ENCODE results near the gene ERICH2.

Gene ERICH2

GRCh38 chr2:170821531-170822289 lies 51.5 kb downstream of the ERICH2 start:
- Histone ChIP-seq H3K27me3 (ENCODE audit: control insufficient read depth, insufficient read depth, low read length) (peaks cover 71% of the 10 kb centered on the region), H3K9ac (ENCODE audit: low read length) (no peak overlapping the region), H3K4me1 (ENCODE audit: control insufficient read depth, insufficient read depth, low read length) (peaks cover 15% of the 10 kb centered on the region), H3K36me3 (ENCODE audit: control insufficient read depth, insufficient read depth, low read length) (no peaks in the 10 kb centered on the region), H3K4me3 (ENCODE audit: low read length) (peak overlapping the region; percentile 41), H3K27ac (ENCODE audit: low read depth, low read length) (no peak overlapping the region)

GRCh38 chr2:170822290-170823087 lies 52.3 kb downstream of the ERICH2 start:
- no peak overlapping the region for H3K9ac ChIP-seq (ENCODE audit: low read length)
- peaks cover 73% of the 10 kb centered on the region for H3K27me3 ChIP-seq (ENCODE audit: control insufficient read depth, insufficient read depth, low read length)
- H3K36me3 ChIP-seq (ENCODE audit: control insufficient read depth, insufficient read depth, low read length), result no peaks in the 10 kb centered on the region
- H3K4me3 ChIP-seq (ENCODE audit: low read length), result peak overlapping the region; percentile 33
- no peak overlapping the region for H3K27ac ChIP-seq (ENCODE audit: low read depth, low read length)
- peaks cover 12% of the 10 kb centered on the region for H3K4me1 ChIP-seq (ENCODE audit: control insufficient read depth, insufficient read depth, low read length)

DNA sequence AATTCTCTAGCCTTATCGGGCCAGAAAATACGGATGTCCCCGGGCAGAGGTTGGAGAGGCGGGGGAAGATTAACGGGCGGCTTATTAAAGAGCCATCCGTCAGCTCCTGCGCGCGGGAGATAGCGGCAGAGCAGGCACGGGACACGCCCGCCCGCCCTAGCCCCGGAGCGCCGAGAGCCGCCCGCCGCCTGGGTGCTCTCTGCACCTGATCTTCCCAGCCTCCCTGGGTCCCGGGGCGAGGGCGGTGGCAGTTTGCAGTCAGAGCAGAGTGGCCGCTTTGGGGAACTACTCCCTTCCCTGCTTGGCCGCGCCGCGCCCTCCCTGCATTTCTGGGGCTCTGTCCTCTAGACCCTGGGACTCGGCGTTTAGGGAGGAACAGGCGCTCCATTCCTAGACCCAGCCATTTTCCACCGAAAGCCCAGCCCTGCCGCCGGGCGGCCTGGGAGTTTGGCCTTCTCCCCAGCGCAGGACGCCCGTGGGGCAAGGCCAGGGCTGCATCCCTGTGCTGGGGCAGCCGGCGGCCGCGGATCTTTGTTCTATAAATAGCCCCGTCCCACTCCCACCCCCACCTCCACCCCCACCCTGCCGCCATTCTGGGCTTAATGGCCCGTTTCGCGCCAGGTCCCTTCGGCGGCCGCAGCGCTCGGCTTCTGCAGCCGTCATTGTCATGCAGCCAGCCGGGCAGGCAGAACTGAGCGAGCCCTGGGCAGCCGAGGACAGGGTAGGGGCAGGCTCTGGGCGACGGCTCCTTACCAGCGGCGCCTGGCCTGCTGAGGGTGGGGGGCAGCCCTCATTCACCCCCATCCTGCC lies 53.1 kb downstream of the ERICH2 start:
- no peaks in the 10 kb centered on the region for H3K36me3 ChIP-seq (ENCODE audit: control insufficient read depth, insufficient read depth, low read length)
- H3K9ac ChIP-seq (ENCODE audit: low read length), result no peak overlapping the region
- H3K27ac ChIP-seq (ENCODE audit: low read depth, low read length), result no peak overlapping the region
- peaks cover 9% of the 10 kb centered on the region for H3K4me1 ChIP-seq (ENCODE audit: control insufficient read depth, insufficient read depth, low read length)
- H3K4me3 ChIP-seq (ENCODE audit: low read length), result peak overlapping the region; percentile 40
- peaks cover 68% of the 10 kb centered on the region for H3K27me3 ChIP-seq (ENCODE audit: control insufficient read depth, insufficient read depth, low read length)

DNA sequence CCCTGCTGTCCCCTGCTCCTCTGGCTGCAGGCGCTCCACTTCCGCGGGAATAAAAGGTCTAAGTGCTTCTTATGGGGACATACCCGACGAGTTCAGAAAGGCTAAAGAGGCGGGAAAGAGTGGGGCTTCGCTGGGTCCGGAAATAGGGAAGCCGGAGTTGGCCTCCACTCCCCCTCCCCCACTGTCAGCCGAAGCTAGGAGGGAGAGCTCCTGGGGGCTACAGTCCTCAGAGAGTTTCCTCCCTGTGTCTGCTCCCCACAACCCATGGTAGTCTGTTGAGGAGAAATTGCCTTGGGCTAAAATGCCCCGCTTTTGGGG lies 53.7 kb downstream of the ERICH2 start:
- Histone ChIP-seq H3K9ac (ENCODE audit: low read length) (no peak overlapping the region), H3K4me3 (ENCODE audit: low read length) (peak overlapping the region; percentile 10), H3K27ac (ENCODE audit: low read depth, low read length) (no peak overlapping the region), H3K36me3 (ENCODE audit: control insufficient read depth, insufficient read depth, low read length) (no peaks in the 10 kb centered on the region), H3K27me3 (ENCODE audit: control insufficient read depth, insufficient read depth, low read length) (peaks cover 65% of the 10 kb centered on the region), H3K4me1 (ENCODE audit: control insufficient read depth, insufficient read depth, low read length) (peaks cover 9% of the 10 kb centered on the region)

DNA sequence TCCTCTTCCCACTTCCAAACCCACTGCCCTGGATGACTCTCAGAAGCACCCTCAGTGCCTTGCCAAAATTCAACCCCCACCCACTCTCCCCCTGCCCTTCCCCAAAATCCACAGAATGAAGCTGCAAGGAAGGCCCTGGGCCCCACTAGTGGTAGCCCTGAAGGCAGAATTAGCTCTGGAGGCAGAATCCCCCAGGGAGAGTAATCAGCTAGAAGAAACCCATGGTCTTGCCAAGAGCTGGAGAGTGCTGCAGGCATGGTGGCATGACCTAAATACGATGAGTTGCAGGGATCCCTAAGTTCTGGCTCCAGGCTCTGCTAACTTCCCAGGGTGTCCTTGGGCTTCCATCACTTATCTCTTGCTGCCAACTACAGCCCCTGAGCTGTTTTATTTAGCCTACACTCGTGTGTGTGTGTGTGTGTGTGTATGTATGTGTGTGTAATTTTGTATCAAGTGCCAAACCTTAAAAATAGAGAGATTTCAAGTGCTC lies 54.4 kb downstream of the ERICH2 start:
- Histone ChIP-seq H3K9ac (ENCODE audit: low read length) (no peak overlapping the region), H3K4me1 (ENCODE audit: control insufficient read depth, insufficient read depth, low read length) (peaks cover 9% of the 10 kb centered on the region), H3K27ac (ENCODE audit: low read depth, low read length) (no peak overlapping the region), H3K36me3 (ENCODE audit: control insufficient read depth, insufficient read depth, low read length) (no peaks in the 10 kb centered on the region), H3K4me3 (ENCODE audit: low read length) (no peak overlapping the region), H3K27me3 (ENCODE audit: control insufficient read depth, insufficient read depth, low read length) (peaks cover 59% of the 10 kb centered on the region)

DNA sequence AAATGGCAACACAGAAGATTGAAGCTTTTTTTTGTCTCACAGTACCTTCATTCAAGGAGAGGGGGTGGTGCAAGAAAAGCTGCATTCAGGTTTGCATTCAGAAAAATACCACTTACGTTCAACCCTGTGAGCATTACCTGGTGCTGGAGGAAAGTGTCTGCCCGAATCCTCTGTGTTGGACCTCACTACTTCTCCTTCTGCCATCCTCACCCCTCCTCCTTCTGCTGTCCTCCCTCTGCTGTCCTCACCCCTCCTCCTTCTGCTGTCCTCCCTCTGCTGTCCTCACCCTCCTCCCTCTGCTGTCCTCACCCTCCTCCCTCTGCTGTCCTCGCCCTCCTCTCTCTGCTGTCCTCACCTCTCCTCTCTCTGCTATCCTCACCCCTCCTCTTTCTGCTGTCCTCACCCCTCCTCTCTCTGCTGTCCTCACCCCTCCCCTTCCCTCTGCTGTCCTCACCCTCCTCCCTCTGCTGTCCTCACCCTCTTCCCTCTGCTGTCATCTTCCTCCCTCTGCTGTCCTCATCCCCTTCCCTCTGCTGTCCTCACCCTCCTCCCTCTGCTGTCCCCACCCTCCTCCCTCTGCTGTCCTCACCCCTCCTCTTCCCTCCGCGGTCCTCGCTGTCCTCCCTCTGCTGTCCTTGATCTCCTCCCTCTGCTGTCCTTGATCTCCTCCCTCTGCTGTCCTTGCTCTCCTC lies 57.8 kb downstream of the ERICH2 start:
- Histone ChIP-seq H3K27ac (ENCODE audit: low read depth, low read length) (no peak overlapping the region), H3K4me3 (ENCODE audit: low read length) (no peak overlapping the region), H3K9ac (ENCODE audit: low read length) (no peak overlapping the region), H3K4me1 (ENCODE audit: control insufficient read depth, insufficient read depth, low read length) (no peaks in the 10 kb centered on the region), H3K27me3 (ENCODE audit: control insufficient read depth, insufficient read depth, low read length) (peaks cover 28% of the 10 kb centered on the region), H3K36me3 (ENCODE audit: control insufficient read depth, insufficient read depth, low read length) (no peaks in the 10 kb centered on the region)

DNA sequence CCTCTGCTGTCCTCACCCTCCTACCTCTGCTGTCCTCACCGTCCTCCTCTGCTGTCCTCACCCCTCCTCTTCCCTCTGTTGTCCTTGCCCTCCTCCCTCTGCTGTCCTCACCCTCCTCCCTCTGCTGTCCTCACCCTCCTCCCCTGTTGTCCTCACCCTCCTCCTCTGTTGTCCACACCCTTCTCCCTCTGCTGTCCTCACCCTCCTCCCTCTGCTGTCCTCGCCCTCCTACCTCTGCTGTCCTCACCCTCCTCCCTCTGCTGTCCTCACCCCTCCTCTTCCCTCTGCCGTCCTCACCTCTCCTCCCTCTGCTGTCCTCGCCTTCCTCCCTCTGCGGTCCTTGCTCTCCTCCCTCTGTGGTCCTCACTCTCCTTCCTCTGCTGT lies 58.3 kb downstream of the ERICH2 start:
- no peak overlapping the region for H3K27ac ChIP-seq (ENCODE audit: low read depth, low read length)

GRCh38 chr2:170829036-170829435 lies 58.9 kb downstream of the ERICH2 start:
- no peak overlapping the region for H3K4me3 ChIP-seq (ENCODE audit: low read length)
- H3K4me1 ChIP-seq (ENCODE audit: control insufficient read depth, insufficient read depth, low read length), result no peaks in the 10 kb centered on the region
- H3K27ac ChIP-seq (ENCODE audit: low read depth, low read length), result no peak overlapping the region
- no peak overlapping the region for H3K9ac ChIP-seq (ENCODE audit: low read length)
- no peaks in the 10 kb centered on the region for H3K36me3 ChIP-seq (ENCODE audit: control insufficient read depth, insufficient read depth, low read length)
- H3K27me3 ChIP-seq (ENCODE audit: control insufficient read depth, insufficient read depth, low read length), result peaks cover 21% of the 10 kb centered on the region

More for the DNA sequence above, 58.3 kb downstream of the ERICH2 start:
- peaks cover 26% of the 10 kb centered on the region for H3K27me3 ChIP-seq (ENCODE audit: control insufficient read depth, insufficient read depth, low read length)
- H3K9ac ChIP-seq (ENCODE audit: low read length), result no peak overlapping the region
- H3K4me3 ChIP-seq (ENCODE audit: low read length), result no peak overlapping the region
- H3K4me1 ChIP-seq (ENCODE audit: control insufficient read depth, insufficient read depth, low read length), result no peaks in the 10 kb centered on the region
- no peaks in the 10 kb centered on the region for H3K36me3 ChIP-seq (ENCODE audit: control insufficient read depth, insufficient read depth, low read length)

DNA sequence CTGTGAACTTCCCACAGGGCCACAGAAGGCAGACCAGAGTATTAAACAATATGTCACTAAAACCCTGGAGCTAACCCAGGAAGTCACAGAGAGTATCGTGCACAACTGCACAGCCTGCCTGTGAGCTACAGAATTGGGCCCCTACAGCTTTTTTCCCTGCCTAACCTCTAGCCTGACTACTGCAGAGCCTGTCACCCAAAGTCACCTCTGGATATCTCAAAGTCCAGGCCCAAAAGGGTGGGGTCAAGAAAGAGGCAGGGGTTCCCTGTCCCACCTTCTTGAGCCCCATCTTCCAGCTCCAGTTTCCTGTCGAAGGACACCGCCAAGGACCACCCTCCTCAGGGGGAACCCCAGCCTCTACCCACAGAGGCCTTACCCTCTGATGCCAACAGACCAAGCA lies 60.0 kb downstream of the ERICH2 start:
- no peak overlapping the region for H3K4me3 ChIP-seq (ENCODE audit: low read length)
- no peaks in the 10 kb centered on the region for H3K4me1 ChIP-seq (ENCODE audit: control insufficient read depth, insufficient read depth, low read length)
- H3K36me3 ChIP-seq (ENCODE audit: control insufficient read depth, insufficient read depth, low read length), result no peaks in the 10 kb centered on the region
- no peak overlapping the region for H3K27ac ChIP-seq (ENCODE audit: low read depth, low read length)
- H3K27me3 ChIP-seq (ENCODE audit: control insufficient read depth, insufficient read depth, low read length), result peaks cover 13% of the 10 kb centered on the region
- H3K9ac ChIP-seq (ENCODE audit: low read length), result no peak overlapping the region

- Histone ChIP-seq H3K4me3 (ENCODE audit: low read length) (no peak overlapping the region), H3K27me3 (ENCODE audit: control insufficient read depth, insufficient read depth, low read length) (peaks cover 6% of the 10 kb centered on the region)
These were observed 60.9 kb downstream of the ERICH2 start for GRCh38 chr2:170831115-170831514.

DNA sequence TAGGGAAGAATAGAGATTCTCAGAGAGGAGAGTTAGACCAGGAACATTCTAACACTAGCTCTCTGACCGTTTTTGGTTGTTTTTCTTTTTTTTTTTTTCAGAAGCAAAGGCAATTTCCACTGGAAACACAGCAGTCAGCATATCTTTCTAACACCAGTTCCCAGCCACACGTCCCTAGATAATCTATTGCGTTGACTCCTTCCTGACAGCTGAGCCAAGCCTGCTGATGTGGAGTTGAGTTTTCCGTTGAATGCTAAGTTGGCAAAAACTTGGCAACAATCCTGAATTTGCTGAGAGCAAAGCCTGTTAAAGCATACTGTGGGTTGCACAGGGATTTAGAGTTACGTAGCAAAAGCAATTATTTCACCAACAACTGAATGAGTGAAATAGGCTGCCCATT lies 65.8 kb downstream of the ERICH2 start:
- Histone ChIP-seq H3K4me3 (ENCODE audit: low read length) (no peak overlapping the region), H3K9ac (ENCODE audit: low read length) (no peak overlapping the region), H3K36me3 (ENCODE audit: control insufficient read depth, insufficient read depth, low read length) (no peaks in the 10 kb centered on the region), H3K27ac (ENCODE audit: low read depth, low read length) (no peak overlapping the region), H3K4me1 (ENCODE audit: control insufficient read depth, insufficient read depth, low read length) (no peaks in the 10 kb centered on the region), H3K27me3 (ENCODE audit: control insufficient read depth, insufficient read depth, low read length) (no peaks in the 10 kb centered on the region)

More at GRCh38 chr2:170831115-170831514, 60.9 kb downstream of the ERICH2 start:
- no peak overlapping the region for H3K9ac ChIP-seq (ENCODE audit: low read length)
- no peaks in the 10 kb centered on the region for H3K36me3 ChIP-seq (ENCODE audit: control insufficient read depth, insufficient read depth, low read length)
- H3K27ac ChIP-seq (ENCODE audit: low read depth, low read length), result no peak overlapping the region
- H3K4me1 ChIP-seq (ENCODE audit: control insufficient read depth, insufficient read depth, low read length), result no peaks in the 10 kb centered on the region
